ENCODE data around the gene PAM.

The PAM gene

DNA sequence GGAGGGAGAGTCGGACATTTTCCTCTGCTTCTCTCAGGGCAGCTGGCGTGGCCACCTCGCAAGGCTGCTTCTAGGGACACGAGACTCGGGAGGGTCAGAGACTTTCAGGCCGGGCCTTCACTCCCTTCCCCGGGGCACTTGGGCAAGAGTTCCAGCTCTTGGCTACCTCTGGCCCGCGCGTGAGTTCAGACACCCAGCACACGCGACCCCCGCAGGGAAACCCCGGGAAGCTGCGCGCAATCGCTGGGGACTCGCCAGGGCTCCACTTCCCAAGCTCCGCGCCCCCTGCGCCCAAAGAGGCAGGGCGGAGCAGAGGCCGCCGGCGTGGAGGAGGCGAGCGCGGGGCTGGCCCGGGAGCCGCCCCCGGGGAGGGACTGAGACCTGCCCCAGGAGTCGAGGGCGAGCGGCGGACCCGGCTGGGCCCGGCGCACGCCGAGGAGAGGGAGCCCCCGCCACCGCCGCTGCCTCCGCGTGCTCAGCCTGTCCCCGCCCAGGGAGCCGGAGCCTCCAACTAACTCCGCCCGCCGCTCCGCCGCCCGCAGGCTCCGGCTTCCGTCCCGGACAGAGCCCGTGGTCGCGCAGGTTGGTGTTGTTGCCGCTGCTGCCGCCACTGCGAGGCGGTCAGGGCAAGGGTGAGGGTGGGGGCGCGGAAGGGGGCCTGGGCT, at the start of gene PAM:
Gene PAM (plus strand): TSS at position 539 of the 665 bp plus-strand sequence. CDS start 110,891 bp downstream, outside the sequence.
- no peak for TF ChIP-seq Cebpa-rat (IDR thresholded peaks at IDR 0.05)
- Histone ChIP-seq H3K4me1 (peaks cover 28 to 38% (median 32%) of the 10 kb centered on the region in 10 experiments), H3K9ac (peak within 1 kb of the TSS; percentile 78 to 93 (median 86)), H3K27ac (peak within 1 kb of the TSS; percentile 70 to 91 (median 86); a peak in 21 of 22 replicates), H3K4me3 (peak within 1 kb of the TSS; percentile 71 to 90 (median 82)), H3K9me3 (replicated peaks in 1 of 11) (peaks cover 0 to 11% (median 8%) of the 10 kb centered on the region in 11 experiments; a peak in 9 of 22 replicates), H3K4me2 (peak within 1 kb of the TSS; percentile 87 to 100 (median 95)), H3K27me3 (peaks cover 0 to 7% (median 0%) of the 10 kb centered on the region in 11 experiments; a peak in 3 of 22 replicates), H3K36me3 (no peaks in the 10 kb centered on the region), H4K20me1 (peaks cover 0 to 23% (median under 1%) of the 10 kb centered on the region in 11 experiments; a peak in 6 of 22 replicates)

DNA sequence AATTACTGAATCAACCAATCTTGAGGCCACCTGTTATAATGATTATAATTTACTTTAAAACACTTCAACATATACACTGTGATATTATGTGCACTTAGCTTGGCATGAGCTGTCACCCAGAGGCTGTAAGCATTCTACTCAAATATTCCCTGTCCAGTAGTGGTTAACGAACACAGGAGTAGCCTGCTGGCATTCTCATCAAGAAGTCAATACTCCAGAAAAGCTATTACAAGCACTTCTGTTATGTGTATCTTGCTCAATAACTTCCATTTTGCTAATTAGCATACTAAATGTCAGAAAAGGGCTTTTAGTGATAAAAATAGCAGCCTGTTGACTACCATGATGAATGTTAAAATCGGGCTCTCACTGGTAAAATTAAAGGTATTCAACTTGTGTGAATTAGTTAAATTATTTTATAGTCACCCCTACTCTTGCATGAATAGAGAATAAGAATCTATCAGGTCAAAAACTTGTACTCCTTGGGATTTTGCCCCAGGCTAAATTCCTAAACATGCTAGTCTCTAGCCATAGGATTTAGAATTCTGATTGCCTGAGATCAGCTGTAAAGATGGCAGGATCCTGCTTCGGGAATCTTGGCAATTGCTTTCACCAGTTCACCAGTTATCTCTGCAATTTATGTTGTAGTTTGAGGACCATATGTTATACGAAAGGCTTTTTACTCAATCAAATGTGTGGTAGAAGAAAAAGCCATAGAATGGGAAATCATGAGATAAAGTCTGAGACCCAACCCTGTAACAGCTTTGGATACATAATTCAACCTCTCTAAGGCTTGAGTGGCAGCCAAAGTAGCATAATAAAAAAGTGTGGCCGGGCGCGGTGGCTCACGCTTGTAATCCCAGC, 43.4 kb upstream of the PAM start:
- Histone ChIP-seq H3K27me3 (no peaks in the 10 kb centered on the region), H3K4me3 (no peak overlapping the region), H3K9ac (no peak overlapping the region), H3K4me1 (peaks cover 14 to 24% (median 19%) of the 10 kb centered on the region in 10 experiments; a peak in 17 of 20 replicates), H3K9me3 (replicated peaks in 1 of 11) (peaks cover 0 to 13% (median 8%) of the 10 kb centered on the region in 11 experiments; a peak in 12 of 22 replicates), H3K4me2 (no peak overlapping the region), H3K27ac (no peak overlapping the region), H3K36me3 (no peaks in the 10 kb centered on the region), H4K20me1 (no peaks in the 10 kb centered on the region)
- TF ChIP-seq Cebpa-rat (IDR thresholded peaks at IDR 0.05), result no peak

- Histone ChIP-seq H3K4me1 (peaks cover 14 to 24% (median 19%) of the 10 kb centered on the region in 10 experiments; a peak in 17 of 20 replicates), H3K4me3 (no peak overlapping the region), H3K27me3 (no peaks in the 10 kb centered on the region)
These were observed 41.8 kb upstream of the PAM start for GRCh38 chr5:102713278-102713677.

GRCh38 chr5:102713682-102714231, 41.3 kb upstream of the PAM start:
- Histone ChIP-seq H3K27ac (no peak overlapping the region; a peak in 1 of 22 replicates), H3K4me2 (peak overlapping the region; percentile 35 to 61 (median 52)), H3K4me3 (no peak overlapping the region), H3K27me3 (no peaks in the 10 kb centered on the region), H3K9me3 (replicated peaks in 1 of 11) (peaks cover 0 to 11% (median 8%) of the 10 kb centered on the region in 11 experiments; a peak in 12 of 22 replicates), H3K4me1 (peaks cover 14 to 24% (median 19%) of the 10 kb centered on the region in 10 experiments; a peak in 17 of 20 replicates), H4K20me1 (no peaks in the 10 kb centered on the region), H3K36me3 (no peaks in the 10 kb centered on the region), H3K9ac (no peak overlapping the region)
- no peak for TF ChIP-seq Cebpa-rat (IDR thresholded peaks at IDR 0.05)

More at GRCh38 chr5:102713278-102713677, 41.8 kb upstream of the PAM start:
- H3K4me2 ChIP-seq, result peak overlapping the region; percentile 35 to 61 (median 52)
- H3K9ac ChIP-seq, result no peak overlapping the region
- no peak for TF ChIP-seq Cebpa-rat (IDR thresholded peaks at IDR 0.05)
- peaks cover 0 to 13% (median 8%) of the 10 kb centered on the region in 11 experiments; a peak in 12 of 22 replicates for H3K9me3 ChIP-seq (replicated peaks in 1 of 11)
- no peaks in the 10 kb centered on the region for H4K20me1 ChIP-seq
- H3K27ac ChIP-seq, result no peak overlapping the region; a peak in 1 of 22 replicates
- no peaks in the 10 kb centered on the region for H3K36me3 ChIP-seq

GRCh38 chr5:102715082-102715807, 39.9 kb upstream of the PAM start:
- H4K20me1 ChIP-seq, result no peaks in the 10 kb centered on the region
- H3K27ac ChIP-seq, result no peak overlapping the region
- no peaks in the 10 kb centered on the region for H3K36me3 ChIP-seq
- no peak overlapping the region for H3K9ac ChIP-seq
- H3K4me1 ChIP-seq, result peaks cover 14 to 24% (median 19%) of the 10 kb centered on the region in 10 experiments; a peak in 17 of 20 replicates
- H3K4me2 ChIP-seq, result peak overlapping the region in 6 of 11 experiments; percentile 35 to 58 (median 51); a peak in 6 of 22 replicates
- H3K9me3 ChIP-seq (replicated peaks in 1 of 11), result peaks cover 0 to 2% (median 0%) of the 10 kb centered on the region in 11 experiments; a peak in 1 of 22 replicates
- no peaks in the 10 kb centered on the region for H3K27me3 ChIP-seq
- no peak for TF ChIP-seq Cebpa-rat (IDR thresholded peaks at IDR 0.05)
- H3K4me3 ChIP-seq, result no peak overlapping the region

DNA sequence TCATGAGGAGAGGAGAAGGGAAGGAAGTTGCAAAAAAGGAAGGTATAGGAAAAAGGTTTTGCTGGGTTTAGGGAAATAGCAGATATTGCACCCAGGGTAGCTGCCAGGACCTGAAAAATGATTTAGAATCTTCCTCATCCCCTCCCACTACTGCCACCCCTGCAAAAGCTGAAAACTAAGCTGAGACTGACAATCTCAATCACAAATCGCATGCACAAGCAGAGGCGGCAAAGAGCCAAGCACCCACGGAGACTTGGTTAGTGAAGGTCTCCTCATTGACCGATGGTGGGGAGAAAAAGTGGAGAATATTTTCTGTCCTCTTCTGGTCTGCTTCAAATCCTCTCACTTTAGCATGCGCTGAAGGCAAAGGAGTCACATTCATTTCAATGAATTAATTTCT, 39.1 kb upstream of the PAM start:
- Histone ChIP-seq H3K27ac (no peak overlapping the region), H4K20me1 (no peaks in the 10 kb centered on the region)

DNA sequence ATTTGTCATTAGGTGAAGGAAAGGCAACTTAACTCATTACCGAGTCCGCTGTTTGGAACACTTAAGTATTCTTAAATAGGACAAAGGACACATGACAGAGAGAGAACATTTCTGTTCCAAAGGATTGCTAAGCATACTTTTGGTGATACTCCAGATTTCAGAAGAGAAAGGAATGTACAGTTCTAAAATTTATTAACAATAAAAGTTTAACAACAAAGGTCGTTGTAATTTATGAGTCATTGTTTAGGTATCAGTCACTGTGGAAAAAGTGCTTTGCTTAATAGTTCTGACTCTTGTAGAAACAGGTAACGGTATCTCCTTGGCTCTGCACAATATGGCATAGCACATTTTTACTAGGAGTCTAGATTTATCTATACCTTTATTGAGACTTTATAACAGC, 36.3 kb upstream of the PAM start:
- Histone ChIP-seq H3K4me2 (no peak overlapping the region), H3K4me3 (no peak overlapping the region), H3K27me3 (no peaks in the 10 kb centered on the region), H3K9me3 (replicated peaks in 1 of 11) (peaks cover 0 to 5% (median 0%) of the 10 kb centered on the region in 11 experiments; a peak in 1 of 22 replicates), H3K4me1 (peaks cover 3 to 12% (median 9%) of the 10 kb centered on the region in 10 experiments; a peak in 15 of 20 replicates), H3K36me3 (no peaks in the 10 kb centered on the region), H3K27ac (no peak overlapping the region), H4K20me1 (no peaks in the 10 kb centered on the region), H3K9ac (no peak overlapping the region)
- TF ChIP-seq Cebpa-rat (IDR thresholded peaks at IDR 0.05), result no peak

More for the DNA sequence above, 39.1 kb upstream of the PAM start:
- Histone ChIP-seq H3K9ac (no peak overlapping the region), H3K9me3 (replicated peaks in 1 of 11) (peaks cover 0 to 2% (median 0%) of the 10 kb centered on the region in 11 experiments; a peak in 1 of 22 replicates), H3K27me3 (no peaks in the 10 kb centered on the region), H3K4me2 (no peak overlapping the region), H3K4me1 (peaks cover 14 to 24% (median 19%) of the 10 kb centered on the region in 10 experiments; a peak in 17 of 20 replicates), H3K36me3 (no peaks in the 10 kb centered on the region), H3K4me3 (no peak overlapping the region)
- TF ChIP-seq Cebpa-rat (IDR thresholded peaks at IDR 0.05), result no peak

GRCh38 chr5:102719886-102720285, 35.2 kb upstream of the PAM start:
- no peak overlapping the region for H3K9ac ChIP-seq
- no peak overlapping the region for H3K27ac ChIP-seq
- no peak overlapping the region for H3K4me2 ChIP-seq
- H3K36me3 ChIP-seq, result no peaks in the 10 kb centered on the region
- no peaks in the 10 kb centered on the region for H4K20me1 ChIP-seq
- H3K9me3 ChIP-seq (replicated peaks in 1 of 11), result peaks cover 0 to 5% (median 0%) of the 10 kb centered on the region in 11 experiments; a peak in 1 of 22 replicates
- TF ChIP-seq Cebpa-rat (IDR thresholded peaks at IDR 0.05), result no peak
- H3K27me3 ChIP-seq, result no peaks in the 10 kb centered on the region
- H3K4me1 ChIP-seq, result peaks cover 0 to 1% (median under 1%) of the 10 kb centered on the region in 10 experiments; a peak in 5 of 20 replicates
- no peak overlapping the region for H3K4me3 ChIP-seq

All from BLaER1 treated with 17β-estradiol and CSF1 and Interleukin-3, amounts not matched to agents 10 nM and 100 nM (cell line).